ENCODE measurements around the gene CYP4F2. TPM values are rescaled to one million over a fixed set of nuclear protein-coding genes. Genes with fewer than 3 reads are reported as not detected.
"Not testable (repeated sequence)": the region's sequence is repeated elsewhere in the genome, so short reads cannot be mapped to it uniquely, and the experiment has no call there.

CYP4F2 gene
- total and polyA plus RNA-seq, 2 donors (not counting 3 experiments of a cell fraction or from before 2014, with no cell fraction given) = not detected

DNA sequence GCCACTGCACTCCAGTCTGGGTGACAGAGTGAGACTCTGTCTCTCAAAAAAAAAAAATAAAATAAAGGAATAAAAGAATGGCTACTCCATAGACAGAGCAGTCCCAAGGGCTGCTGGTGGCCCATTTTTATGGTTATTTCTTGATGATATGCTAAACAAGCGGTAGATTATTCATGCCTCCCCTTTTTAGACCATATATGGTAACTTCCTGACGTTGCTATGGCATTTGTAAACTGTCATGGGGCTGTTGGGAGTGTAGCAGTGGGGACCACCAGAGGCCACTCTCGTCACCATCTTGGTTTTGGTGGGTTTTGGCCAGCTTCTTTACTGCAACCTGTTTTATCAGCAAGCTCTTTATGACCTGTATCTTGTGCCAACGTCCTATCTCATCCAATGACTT, 58.0 kb downstream of the CYP4F2 start:
- POLR2A ChIA-PET, FAIRE-seq, CTCF ChIA-PET: not testable (repeated sequence)

GRCh38 chr19:15838351-15838750, 59.5 kb downstream of the CYP4F2 start:
- dilution Hi-C loops (cut with MboI; ENCODE audit: extremely low pct_ligation_motif_present, low sequenced_read_pairs) (no loop called here), intact Hi-C loops (cut with micrococcal nuclease) (no loop called here)
- no TSS peak for BruUV-seq (replicated peaks)
- Histone ChIP-seq H3K9ac (replicated peaks; ENCODE audit: extremely low read depth, insufficient read depth, low read length) (no peak overlapping the region), H3K9me3 (replicated peaks; ENCODE audit: control insufficient read depth, insufficient read depth, low read length) (no peaks in the 10 kb centered on the region), H3K27me3 (ENCODE audit: control insufficient read depth in 2 of 2, insufficient read depth in 2 of 2, low read length in 2 of 2) (no peaks in the 10 kb centered on the region), H3K27ac (ENCODE audit: insufficient read depth, low read depth, low read length) (no peak overlapping the region), H3K9me1 (replicated peaks; ENCODE audit: control insufficient read depth, extremely low read depth, insufficient read depth, low read length) (no peaks in the 10 kb centered on the region), H3K36me3 (ENCODE audit: control insufficient read depth in 2 of 2, extremely low read depth in 1 of 2, insufficient read depth in 2 of 2, low read length in 2 of 2) (no peaks in the 10 kb centered on the region), H3K4me2 (ENCODE audit: insufficient read depth, low read length) (no peak overlapping the region), H3K79me2 (ENCODE audit: control insufficient read depth, insufficient read depth, low read length) (no peaks in the 10 kb centered on the region), H2AFZ (ENCODE audit: low read depth, low read length) (no peak overlapping the region), H3K4me1 (ENCODE audit: control insufficient read depth, extremely low read depth, insufficient read depth, low read length) (peaks cover 7% of the 10 kb centered on the region), H4K20me1 (replicated peaks; ENCODE audit: control insufficient read depth, extremely low read depth, insufficient read depth, low read length) (no peaks in the 10 kb centered on the region), H3K4me3 (replicated peaks in 1 of 3; ENCODE audit: insufficient read depth in 1 of 3, low read depth in 1 of 3, low read length in 3 of 3) (no peak overlapping the region)
- DNase-seq (ENCODE audit: low read depth, low spot score) (no peak), FAIRE-seq (no peak)
- TF ChIP-seq CTCF (IDR thresholded peaks at IDR 0.05; ENCODE audit: extremely low read depth in 1 of 2, insufficient read depth in 1 of 2, low read depth in 1 of 2, low read length in 2 of 2) (no peak), POLR2AphosphoS5 (IDR thresholded peaks at IDR 0.05; ENCODE audit: insufficient read depth, low read depth, low read length) (no peak), MYC (IDR thresholded peaks at IDR 0.05; ENCODE audit: low read depth, low read length) (no peak), POLR2A (IDR thresholded peaks at IDR 0.05; ENCODE audit: low read depth, low read length) (no peak), GATA2 (IDR thresholded peaks at IDR 0.05; ENCODE audit: insufficient read depth, insufficient read length, low read depth, low read length) (no peak), EZH2 (IDR thresholded peaks at IDR 0.05; ENCODE audit: borderline replicate concordance, low read depth, low read length, severe bottlenecking) (no peak), FOS (IDR thresholded peaks at IDR 0.05; ENCODE audit: borderline replicate concordance, insufficient read depth, low read length) (no peak), JUN (IDR thresholded peaks at IDR 0.05; ENCODE audit: borderline replicate concordance, insufficient read depth, insufficient read length, low read depth) (no peak)
- TF ChIP-seq, protein P1, sequence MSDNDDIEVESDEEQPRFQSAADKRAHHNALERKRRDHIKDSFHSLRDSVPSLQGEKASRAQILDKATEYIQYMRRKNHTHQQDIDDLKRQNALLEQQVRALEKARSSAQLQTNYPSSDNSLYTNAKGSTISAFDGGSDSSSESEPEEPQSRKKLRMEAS (IDR thresholded peaks at IDR 0.05; ENCODE audit: insufficient read depth, insufficient read length) = no peak
- ChIA-PET CTCF (no interaction called here), POLR2A (no interaction called here)

More for the DNA sequence above, 58.0 kb downstream of the CYP4F2 start:
- BruUV-seq (replicated peaks); dilution Hi-C loops (cut with MboI; ENCODE audit: extremely low pct_ligation_motif_present, low sequenced_read_pairs); H2AFZ ChIP-seq (ENCODE audit: low read depth, low read length); intact Hi-C loops (cut with micrococcal nuclease); H3K27me3 ChIP-seq (ENCODE audit: control insufficient read depth in 2 of 2, insufficient read depth in 2 of 2, low read length in 2 of 2); H4K20me1 ChIP-seq (replicated peaks; ENCODE audit: control insufficient read depth, extremely low read depth, insufficient read depth, low read length); H3K9me1 ChIP-seq (replicated peaks; ENCODE audit: control insufficient read depth, extremely low read depth, insufficient read depth, low read length); H3K79me2 ChIP-seq (ENCODE audit: control insufficient read depth, insufficient read depth, low read length); H3K9ac ChIP-seq (replicated peaks; ENCODE audit: extremely low read depth, insufficient read depth, low read length); H3K9me3 ChIP-seq (replicated peaks; ENCODE audit: control insufficient read depth, insufficient read depth, low read length); H3K36me3 ChIP-seq (ENCODE audit: control insufficient read depth in 2 of 2, extremely low read depth in 1 of 2, insufficient read depth in 2 of 2, low read length in 2 of 2); H3K27ac ChIP-seq (ENCODE audit: insufficient read depth, low read depth, low read length); DNase-seq (ENCODE audit: low read depth, low spot score); H3K4me3 ChIP-seq (replicated peaks in 1 of 3; ENCODE audit: insufficient read depth in 1 of 3, low read depth in 1 of 3, low read length in 3 of 3); H3K4me2 ChIP-seq (ENCODE audit: insufficient read depth, low read length); H3K4me1 ChIP-seq (ENCODE audit: control insufficient read depth, extremely low read depth, insufficient read depth, low read length): not testable (repeated sequence)

All from endothelial cell of umbilical vein (primary cell).